Measurements from ENCODE around the gene PRXL2B. TPM values are rescaled to one million over a fixed set of nuclear protein-coding genes. Genes with fewer than 3 reads are reported as not detected.
"Not testable (repeated sequence)": the region's sequence is repeated elsewhere in the genome, so short reads cannot be mapped to it uniquely, and the experiment has no call there.

The PRXL2B gene
- total RNA-seq, 2 experiments from 2014 or later = 35.6 to 40.6 TPM

- no peak for DNase-seq
- ChIA-PET CTCF (no interaction called here), POLR2A (no interaction called here)
- Mint-ChIP-seq H3K27me3 (ENCODE audit: low read depth) (peaks cover 5% of the 10 kb centered on the region), H3K4me1 (ENCODE audit: low read depth) (peaks cover 3% of the 10 kb centered on the region), H3K9me3 (ENCODE audit: insufficient read depth) (peaks cover 17% of the 10 kb centered on the region), H3K4me3 (no peak overlapping the region), H3K36me3 (ENCODE audit: low read depth) (no peaks in the 10 kb centered on the region), H3K27ac (no peak overlapping the region)
- ATAC-seq = no peak
Measured at GRCh38 chr1:2617971-2618470, 31.4 kb downstream of the PRXL2B start.

- Mint-ChIP-seq H3K4me1 (ENCODE audit: low read depth) (peaks cover 3% of the 10 kb centered on the region), H3K27ac (no peak overlapping the region), H3K27me3 (ENCODE audit: low read depth) (peaks cover 30% of the 10 kb centered on the region), H3K36me3 (ENCODE audit: low read depth) (no peaks in the 10 kb centered on the region), H3K9me3 (ENCODE audit: insufficient read depth) (no peaks in the 10 kb centered on the region), H3K4me3 (no peak overlapping the region)
- ATAC-seq (no peak), DNase-seq (no peak)
- ChIA-PET CTCF (no interaction called here), POLR2A (no interaction called here)
Measured at GRCh38 chr1:2623571-2624337, 37.2 kb downstream of the PRXL2B start.

GRCh38 chr1:2624735-2625300, 38.2 kb downstream of the PRXL2B start:
- Mint-ChIP-seq H3K4me1 (ENCODE audit: low read depth) (peaks cover 3% of the 10 kb centered on the region), H3K9me3 (ENCODE audit: insufficient read depth) (no peaks in the 10 kb centered on the region), H3K27me3 (ENCODE audit: low read depth) (peaks cover 31% of the 10 kb centered on the region), H3K4me3 (no peak overlapping the region), H3K36me3 (ENCODE audit: low read depth) (no peaks in the 10 kb centered on the region), H3K27ac (no peak overlapping the region)
- ChIA-PET CTCF (no interaction called here), POLR2A (no interaction called here)
- ATAC-seq (no peak), DNase-seq (no peak)

GRCh38 chr1:2625311-2625710, 38.7 kb downstream of the PRXL2B start:
- DNase-seq (no peak), ATAC-seq (no peak)
- H3K36me3 Mint-ChIP-seq (ENCODE audit: low read depth) = no peaks in the 10 kb centered on the region
- ChIA-PET CTCF (no interaction called here), POLR2A (no interaction called here)
- no peak overlapping the region for H3K4me3 Mint-ChIP-seq
- no peak overlapping the region for H3K27ac Mint-ChIP-seq
- peaks cover 36% of the 10 kb centered on the region for H3K27me3 Mint-ChIP-seq (ENCODE audit: low read depth)
- H3K9me3 Mint-ChIP-seq (ENCODE audit: insufficient read depth) = no peaks in the 10 kb centered on the region
- H3K4me1 Mint-ChIP-seq (ENCODE audit: low read depth) = peaks cover 3% of the 10 kb centered on the region

- H3K9me3 Mint-ChIP-seq (ENCODE audit: insufficient read depth); H3K4me1 Mint-ChIP-seq (ENCODE audit: low read depth); H3K36me3 Mint-ChIP-seq (ENCODE audit: low read depth); CTCF ChIA-PET; H3K4me3 Mint-ChIP-seq; DNase-seq; H3K27ac Mint-ChIP-seq; POLR2A ChIA-PET; ATAC-seq: not testable (repeated sequence)
- H3K27me3 Mint-ChIP-seq (ENCODE audit: low read depth) = peaks cover 40% of the 10 kb centered on the region
Measured at GRCh38 chr1:2625748-2626147, 39.2 kb downstream of the PRXL2B start.

GRCh38 chr1:2627746-2628145, 41.2 kb downstream of the PRXL2B start:
- H3K36me3 Mint-ChIP-seq (ENCODE audit: low read depth) = no peaks in the 10 kb centered on the region
- no peak for ATAC-seq
- no peak overlapping the region for H3K4me3 Mint-ChIP-seq
- no peak for DNase-seq
- H3K4me1 Mint-ChIP-seq (ENCODE audit: low read depth) = peaks cover 3% of the 10 kb centered on the region
- no peaks in the 10 kb centered on the region for H3K9me3 Mint-ChIP-seq (ENCODE audit: insufficient read depth)
- peaks cover 42% of the 10 kb centered on the region for H3K27me3 Mint-ChIP-seq (ENCODE audit: low read depth)
- POLR2A ChIA-PET = no interaction called here
- CTCF ChIA-PET = no interaction called here
- no peak overlapping the region for H3K27ac Mint-ChIP-seq

GRCh38 chr1:2628191-2628932, 41.8 kb downstream of the PRXL2B start:
- no peak for DNase-seq
- Mint-ChIP-seq H3K4me3 (no peak overlapping the region), H3K36me3 (ENCODE audit: low read depth) (no peaks in the 10 kb centered on the region), H3K4me1 (ENCODE audit: low read depth) (peaks cover 1% of the 10 kb centered on the region), H3K9me3 (ENCODE audit: insufficient read depth) (no peaks in the 10 kb centered on the region), H3K27me3 (ENCODE audit: low read depth) (peaks cover 42% of the 10 kb centered on the region), H3K27ac (no peak overlapping the region)
- ChIA-PET CTCF (no interaction called here), POLR2A (no interaction called here)
- ATAC-seq = no peak

- ATAC-seq = no peak
- no peak overlapping the region for H3K27ac Mint-ChIP-seq
- H3K27me3 Mint-ChIP-seq (ENCODE audit: low read depth) = peaks cover 42% of the 10 kb centered on the region
- H3K9me3 Mint-ChIP-seq (ENCODE audit: insufficient read depth) = no peaks in the 10 kb centered on the region
- no peak overlapping the region for H3K4me3 Mint-ChIP-seq
- CTCF ChIA-PET = no interaction called here
- POLR2A ChIA-PET = no interaction called here
- DNase-seq = no peak
- no peaks in the 10 kb centered on the region for H3K36me3 Mint-ChIP-seq (ENCODE audit: low read depth)
- no peaks in the 10 kb centered on the region for H3K4me1 Mint-ChIP-seq (ENCODE audit: low read depth)
Measured at GRCh38 chr1:2628933-2629626, 42.5 kb downstream of the PRXL2B start.

- Mint-ChIP-seq H3K9me3 (ENCODE audit: insufficient read depth) (no peaks in the 10 kb centered on the region), H3K27ac (no peak overlapping the region), H3K4me1 (ENCODE audit: low read depth) (no peaks in the 10 kb centered on the region), H3K27me3 (ENCODE audit: low read depth) (peaks cover 40% of the 10 kb centered on the region), H3K36me3 (ENCODE audit: low read depth) (no peaks in the 10 kb centered on the region), H3K4me3 (no peak overlapping the region)
- ATAC-seq (no peak), DNase-seq (no peak)
- POLR2A ChIA-PET = no interaction called here
- CTCF ChIA-PET = no interaction called here
Measured at GRCh38 chr1:2629627-2630497, 43.3 kb downstream of the PRXL2B start.

GRCh38 chr1:2630498-2631135, 44.0 kb downstream of the PRXL2B start:
- POLR2A ChIA-PET = no interaction called here
- H3K9me3 Mint-ChIP-seq (ENCODE audit: insufficient read depth) = no peaks in the 10 kb centered on the region
- DNase-seq = no peak
- H3K4me1 Mint-ChIP-seq (ENCODE audit: low read depth) = no peaks in the 10 kb centered on the region
- H3K27me3 Mint-ChIP-seq (ENCODE audit: low read depth) = peaks cover 39% of the 10 kb centered on the region
- no peak overlapping the region for H3K27ac Mint-ChIP-seq
- H3K4me3 Mint-ChIP-seq = no peak overlapping the region
- CTCF ChIA-PET = no interaction called here
- no peak for ATAC-seq
- H3K36me3 Mint-ChIP-seq (ENCODE audit: low read depth) = no peaks in the 10 kb centered on the region

All from activated CD8-positive, alpha-beta T cell treated with anti-CD3 and anti-CD28 coated beads, Interleukin-2, amount 10 ng/mL, durations not matched to agents 7 days and 5 days (primary cell).